AG10803 (cell line): ENCODE data around the gene OR6C1.
"Not testable (repeated sequence)": the region's sequence is repeated elsewhere in the genome, so short reads cannot be mapped to it uniquely, and the experiment has no call there.

Source experiments
- DNase-seq: peaks from one replicate; pipeline ENCODE4 v3.0.0; 2010; ENCODE audit warnings: low read depth
- H3K4me3 ChIP-seq: 2 replicates; pipeline ENCODE4 v1.5.1; 2011; ENCODE audit warnings: mild to moderate bottlenecking, low read length, control low read depth
- TF ChIP-seq, protein P1 (sequence below): conservative IDR thresholded peaks from 2 replicates; pipeline ENCODE4 v1.5.1; 2011; ENCODE audit warnings: mild to moderate bottlenecking, low read length, control low read depth, inconsistent platforms

Gene OR6C1

DNA sequence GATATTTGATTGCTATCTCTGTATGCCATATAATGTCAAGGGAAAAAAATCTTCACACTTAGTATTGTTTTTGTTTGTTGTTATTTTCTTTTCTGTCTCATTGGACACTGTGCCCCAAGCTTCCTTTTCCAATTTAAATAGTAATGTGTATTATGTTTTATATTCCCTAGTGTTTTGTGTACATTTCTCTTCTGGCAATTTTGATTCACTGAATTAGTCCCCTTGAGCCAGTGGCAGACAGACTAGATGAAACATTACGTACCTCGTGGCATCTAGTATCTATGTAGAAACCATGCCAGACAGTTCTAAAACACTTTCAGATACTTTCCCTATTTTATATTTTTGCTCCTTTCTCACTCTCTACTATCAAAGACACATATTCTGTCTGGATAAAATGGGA is at the start of gene OR6C1:
TSS of gene OR6C1 (plus strand) at position 301 of the 400 bp plus-strand sequence. CDS start 6,257 bp downstream, outside the sequence.
- H3K4me3 ChIP-seq, result no peak within 1 kb of the TSS
- TF ChIP-seq, protein P1, sequence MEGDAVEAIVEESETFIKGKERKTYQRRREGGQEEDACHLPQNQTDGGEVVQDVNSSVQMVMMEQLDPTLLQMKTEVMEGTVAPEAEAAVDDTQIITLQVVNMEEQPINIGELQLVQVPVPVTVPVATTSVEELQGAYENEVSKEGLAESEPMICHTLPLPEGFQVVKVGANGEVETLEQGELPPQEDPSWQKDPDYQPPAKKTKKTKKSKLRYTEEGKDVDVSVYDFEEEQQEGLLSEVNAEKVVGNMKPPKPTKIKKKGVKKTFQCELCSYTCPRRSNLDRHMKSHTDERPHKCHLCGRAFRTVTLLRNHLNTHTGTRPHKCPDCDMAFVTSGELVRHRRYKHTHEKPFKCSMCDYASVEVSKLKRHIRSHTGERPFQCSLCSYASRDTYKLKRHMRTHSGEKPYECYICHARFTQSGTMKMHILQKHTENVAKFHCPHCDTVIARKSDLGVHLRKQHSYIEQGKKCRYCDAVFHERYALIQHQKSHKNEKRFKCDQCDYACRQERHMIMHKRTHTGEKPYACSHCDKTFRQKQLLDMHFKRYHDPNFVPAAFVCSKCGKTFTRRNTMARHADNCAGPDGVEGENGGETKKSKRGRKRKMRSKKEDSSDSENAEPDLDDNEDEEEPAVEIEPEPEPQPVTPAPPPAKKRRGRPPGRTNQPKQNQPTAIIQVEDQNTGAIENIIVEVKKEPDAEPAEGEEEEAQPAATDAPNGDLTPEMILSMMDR, result no peak
- DNase-seq, result no peak

DNA sequence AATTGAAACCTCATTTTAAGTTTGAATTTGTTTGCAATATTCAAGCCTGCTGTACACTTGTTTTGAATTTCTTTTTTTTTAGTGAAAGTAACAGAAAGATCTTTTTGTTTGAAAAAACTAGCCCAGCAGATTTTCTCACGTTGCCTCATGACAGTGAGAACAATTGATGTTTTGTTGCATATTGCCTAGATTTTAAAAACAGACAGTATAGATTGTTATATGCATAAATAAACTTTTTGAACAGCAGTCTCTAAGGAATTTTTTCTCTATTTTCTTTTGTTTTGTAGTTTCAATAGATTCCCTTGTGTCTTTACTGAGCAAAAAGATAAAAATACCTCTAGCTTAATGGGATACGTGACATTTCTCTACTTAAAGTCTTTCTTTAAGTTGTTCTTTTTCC is 33.2 kb upstream of the OR6C1 start:
- H3K4me3 ChIP-seq, result no peak overlapping the region
- DNase-seq, result no peak
- TF ChIP-seq, protein P1, result no peak

DNA sequence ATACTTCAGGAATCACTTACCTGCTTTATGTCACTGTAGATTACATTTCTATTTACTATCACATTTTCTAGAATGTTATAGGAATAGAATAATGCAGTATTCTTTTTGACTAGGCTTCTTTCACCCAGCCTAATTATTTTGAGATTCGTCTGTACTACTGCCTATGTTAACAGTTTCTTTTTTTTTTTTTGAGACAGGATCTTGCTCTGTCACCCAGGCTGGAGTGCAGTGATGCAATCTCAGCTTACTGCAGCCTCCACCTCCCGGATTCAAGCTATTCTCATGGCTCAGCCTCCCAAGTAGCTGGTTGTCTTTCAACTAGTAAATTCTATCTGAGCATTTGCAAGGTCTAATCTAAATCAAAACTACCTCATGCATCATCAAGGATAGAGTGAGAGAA is 24.1 kb upstream of the OR6C1 start:
- H3K4me3 ChIP-seq, result no peak overlapping the region
- TF ChIP-seq, protein P1, result no peak

DNA sequence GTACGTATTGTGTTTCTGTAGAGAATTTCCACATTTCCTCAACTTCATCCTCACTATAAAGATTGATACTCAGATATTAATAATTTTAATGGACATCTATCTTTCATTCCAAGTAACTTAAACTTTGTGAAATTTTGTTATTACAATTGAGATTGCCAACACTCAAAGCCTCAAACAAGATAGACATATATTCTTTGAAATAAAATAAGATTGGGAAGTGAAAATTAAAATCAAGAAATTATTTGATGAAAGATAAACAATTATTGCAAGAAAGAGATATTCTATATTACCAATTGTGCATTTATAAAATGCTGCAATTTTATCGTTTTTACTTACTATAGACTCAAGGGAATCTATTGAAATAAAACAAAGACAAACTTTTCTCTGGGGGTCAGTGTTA is 17.7 kb upstream of the OR6C1 start, which contains the start of gene OR6C6:
TSS of gene OR6C6 (minus strand) at position 101 of the 400 bp plus-strand sequence. CDS start 1,337 bp downstream, outside the sequence.
- H3K4me3 ChIP-seq, result no peak within 1 kb of the TSS
- DNase-seq, result no peak
- TF ChIP-seq, protein P1, result no peak

More for the DNA sequence above, 24.1 kb upstream of the OR6C1 start:
- DNase-seq, result no peak

DNA sequence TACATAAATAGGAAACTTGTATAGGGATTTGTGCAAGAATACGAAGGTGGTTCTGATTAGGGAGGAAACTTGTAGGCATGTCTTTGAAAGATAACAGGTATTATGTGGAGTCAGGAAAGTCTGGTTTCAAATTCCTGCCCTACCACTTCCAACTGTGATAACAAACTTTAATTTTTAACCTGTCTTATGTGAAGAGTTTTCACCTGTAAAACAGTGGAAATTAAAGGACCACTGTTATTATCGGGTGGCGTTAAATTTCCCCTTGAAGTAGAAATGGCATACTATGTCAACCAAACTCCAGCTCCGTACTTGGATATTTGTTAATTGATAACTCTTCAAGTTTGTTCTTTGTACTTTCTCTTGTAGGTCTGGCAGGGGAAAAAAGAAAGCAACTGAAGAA is 6.1 kb downstream of the OR6C1 start:
- no peak overlapping the region for H3K4me3 ChIP-seq
- TF ChIP-seq, protein P1, result no peak
- DNase-seq, result no peak

DNA sequence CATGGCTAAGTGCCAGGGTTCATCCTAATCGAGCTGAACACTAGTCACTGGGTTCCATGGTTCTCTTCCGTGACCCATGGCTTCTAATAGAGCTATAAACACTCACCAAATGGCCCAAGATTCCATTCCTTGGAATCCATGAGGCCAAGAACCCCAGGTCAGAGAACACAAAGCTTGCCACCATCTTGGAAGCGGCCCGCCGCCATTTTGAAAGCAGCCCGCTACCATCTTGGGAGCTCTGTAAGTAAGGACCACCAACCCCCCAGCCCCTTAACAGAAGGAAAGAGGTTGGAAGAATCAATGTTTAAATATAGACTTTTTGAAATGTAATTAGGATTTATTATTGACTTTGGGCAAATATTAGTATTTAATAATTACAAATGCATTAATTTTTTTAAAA is 11.7 kb downstream of the OR6C1 start:
- not testable (repeated sequence) for H3K4me3 ChIP-seq, DNase-seq

DNA sequence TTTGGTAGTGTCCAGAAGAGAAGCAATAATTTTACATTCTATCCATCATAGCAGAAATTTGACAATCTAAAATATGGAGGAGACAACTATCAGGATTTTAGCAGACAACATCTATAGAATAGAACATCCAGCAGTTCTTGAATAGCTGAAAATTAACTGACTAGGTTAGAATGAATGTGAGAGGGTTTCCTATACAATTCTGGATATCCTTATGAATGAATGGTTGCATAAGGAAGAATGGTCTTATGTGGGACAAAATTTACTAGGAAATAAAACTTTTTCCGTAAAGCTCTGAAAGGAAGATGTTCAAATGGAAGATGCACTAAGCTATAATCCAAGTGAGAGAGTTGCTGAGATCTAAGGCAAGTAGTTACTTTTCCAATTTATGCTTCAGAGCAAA is 16.3 kb downstream of the OR6C1 start, which contains the start of gene OR6C3:
TSS of gene OR6C3 (plus strand) at position 301 of the 400 bp plus-strand sequence. CDS start 955 bp downstream, outside the sequence.
- no peak for DNase-seq
- TF ChIP-seq, protein P1, result no peak
- no peak within 1 kb of the TSS for H3K4me3 ChIP-seq

DNA sequence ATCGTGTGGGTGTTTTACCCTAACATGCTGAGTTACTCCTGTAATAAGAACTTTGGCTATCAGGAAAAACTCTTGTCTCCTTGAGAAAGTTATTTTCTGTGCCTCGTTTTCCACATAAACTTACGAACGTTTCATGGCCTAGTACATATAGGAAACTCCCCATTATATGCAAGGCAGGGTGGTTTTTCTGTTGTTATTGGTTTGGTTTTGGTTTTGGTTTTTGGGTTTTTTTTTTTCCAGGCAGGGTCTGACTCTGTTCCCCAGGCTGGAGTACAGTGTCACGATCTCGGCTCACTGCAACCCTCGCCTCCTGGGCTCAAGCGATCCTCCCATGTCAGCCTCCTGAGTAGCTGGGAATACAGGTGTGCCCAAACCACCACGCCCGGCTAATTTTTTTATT is 21.9 kb downstream of the OR6C1 start:
- H3K4me3 ChIP-seq, result no peak overlapping the region
- TF ChIP-seq, protein P1, result no peak
- no peak for DNase-seq

DNA sequence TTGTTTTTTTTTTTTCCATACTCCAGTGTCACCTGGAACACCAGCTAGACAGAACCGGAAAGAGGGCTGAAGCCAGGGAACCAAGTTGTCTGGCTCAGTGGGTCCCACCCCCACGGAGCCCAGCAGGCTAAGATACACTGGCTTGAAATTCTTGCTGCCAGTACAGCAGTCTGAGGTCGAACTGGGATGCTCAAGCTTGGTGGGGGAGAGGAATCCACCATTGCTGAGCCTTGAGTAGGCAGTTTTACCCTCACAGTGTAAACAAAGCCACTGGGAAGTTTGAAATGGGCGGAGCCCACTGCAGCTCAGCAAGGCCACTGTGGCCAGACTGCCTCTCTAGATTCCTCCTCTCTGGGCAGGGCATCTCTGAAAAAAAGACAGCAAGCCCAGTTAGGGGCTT is 41.2 kb downstream of the OR6C1 start:
- H3K4me3 ChIP-seq, DNase-seq: not testable (repeated sequence)
